Calu3 (cell line): ENCODE results near the gene IRAK1. TPM values are rescaled to one million over a fixed set of nuclear protein-coding genes. Genes with fewer than 3 reads are reported as not detected.
"Not testable (repeated sequence)": the region's sequence is repeated elsewhere in the genome, so short reads cannot be mapped to it uniquely, and the experiment has no call there.

Experiments
- BruUV-seq: library from RNA; stranded (reverse); fragments of 400-500 nt; replicated peaks from 2 replicates; lab custom pipeline; 2021; lab: Mats Ljungman, UMichigan
- CTCF ChIA-PET: fragments of 300-600 bp; sonication (Branson Sonifier 250); formaldehyde crosslinking; loops from one replicate; lab custom pipeline; 2022; ENCODE audit warnings: antibody characterized with exemption; lab: Charles Lee
- DNase-seq: peaks from one replicate; pipeline ENCODE4 v3.0.0; 2022
- H3K27ac Mint-ChIP-seq: one replicate; pipeline ENCODE4 v1.8.0; 2022; ENCODE audit warnings: mixed read lengths; ENCODE audit not compliant: unreplicated experiment
- H3K27me3 Mint-ChIP-seq: one replicate; pipeline ENCODE4 v1.8.0; 2022; ENCODE audit warnings: mixed read lengths; ENCODE audit not compliant: unreplicated experiment
- H3K36me3 Mint-ChIP-seq: one replicate; pipeline ENCODE4 v1.8.0; 2022; ENCODE audit warnings: mild to moderate bottlenecking, moderate library complexity, mixed read lengths; ENCODE audit not compliant: insufficient read depth, unreplicated experiment
- H3K4me1 Mint-ChIP-seq: one replicate; pipeline ENCODE4 v1.8.0; 2022; ENCODE audit warnings: mild to moderate bottlenecking, low read depth, mixed read lengths; ENCODE audit not compliant: unreplicated experiment
- H3K4me3 Mint-ChIP-seq: one replicate; pipeline ENCODE4 v1.8.0; 2022; ENCODE audit warnings: mild to moderate bottlenecking, low read depth, moderate library complexity, mixed read lengths; ENCODE audit not compliant: unreplicated experiment
- H3K9me3 Mint-ChIP-seq: one replicate; pipeline ENCODE4 v1.8.0; 2022; ENCODE audit warnings: low read depth, mixed read lengths; ENCODE audit not compliant: unreplicated experiment
- CTCF ChIP-seq: fragments of 200-600 bp; IDR thresholded peaks from one replicate; pipeline ENCODE4 v1.8.0; 2022; ENCODE audit warnings: antibody characterized with exemption; ENCODE audit not compliant: unreplicated experiment
- intact Hi-C: fragments of 100-400 bp; cut with micrococcal nuclease; formaldehyde crosslinking; loops from one replicate; pipeline ENCODE4 v1.10.0; 2022; ENCODE audit not compliant: unreplicated experiment
- total RNA-seq: library from RNA; stranded (reverse); gene quantifications from 2 replicates; pipeline ENCODE4 v1.2.3, GENCODE V29; 2022

IRAK1 gene
- total RNA-seq, 1 experiment from 2014 or later, result 194 TPM

DNA sequence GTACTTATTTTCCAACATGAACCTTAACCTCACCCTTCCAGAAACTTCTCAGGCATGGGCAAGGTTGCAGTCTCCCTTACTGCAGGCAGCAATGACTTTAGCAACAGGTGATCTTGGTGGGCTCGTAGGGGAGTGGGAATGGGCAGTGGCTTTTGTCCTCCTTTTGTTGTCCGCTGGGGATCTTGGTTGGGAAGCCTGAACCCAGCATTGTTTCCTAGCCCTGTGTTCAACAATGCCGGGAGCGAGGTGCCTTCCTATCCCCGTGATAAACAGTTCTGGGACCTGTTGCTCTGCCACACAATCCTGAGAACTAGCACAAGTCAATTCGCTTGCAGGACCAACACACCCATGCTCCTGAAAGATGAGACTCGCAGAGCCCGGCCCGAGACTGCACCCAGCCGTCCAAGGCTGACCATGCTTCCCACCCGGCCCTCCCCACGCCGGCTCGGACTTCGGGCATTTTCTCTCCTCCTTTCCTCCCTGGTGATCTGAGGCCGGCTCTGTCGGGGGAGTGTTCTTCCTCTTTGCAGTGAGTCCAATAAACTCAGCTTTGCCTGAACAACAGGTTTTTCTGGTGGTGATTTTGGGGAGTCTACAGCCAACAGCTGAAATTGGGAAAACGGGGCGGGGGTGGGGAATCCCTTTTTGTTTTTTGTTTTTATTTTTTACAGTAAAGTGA is 20.2 kb downstream of the IRAK1 start:
- TF ChIP-seq CTCF, result no peak
- H3K27me3 Mint-ChIP-seq, result no peaks in the 10 kb centered on the region
- no peaks in the 10 kb centered on the region for H3K9me3 Mint-ChIP-seq
- H3K4me1 Mint-ChIP-seq, result peaks cover 10% of the 10 kb centered on the region
- peaks cover 3% of the 10 kb centered on the region for H3K36me3 Mint-ChIP-seq
- no peak overlapping the region for H3K27ac Mint-ChIP-seq
- H3K4me3 Mint-ChIP-seq, result peak overlapping the region; percentile 33
- CTCF ChIA-PET, result no interaction called here
- intact Hi-C loops, result no loop called here
- no peak for DNase-seq
- no TSS peak for BruUV-seq

GRCh38 chrX:153995504-153995903 is 24.2 kb downstream of the IRAK1 start:
- no TSS peak for BruUV-seq
- TF ChIP-seq CTCF, result no peak
- Mint-ChIP-seq H3K4me1 (peaks cover 10% of the 10 kb centered on the region), H3K9me3 (peaks cover 3% of the 10 kb centered on the region), H3K27me3 (no peaks in the 10 kb centered on the region), H3K36me3 (no peaks in the 10 kb centered on the region), H3K4me3 (no peak overlapping the region), H3K27ac (no peak overlapping the region)
- DNase-seq, result no peak
- intact Hi-C loops, result no loop called here
- CTCF ChIA-PET, result no interaction called here

- H3K4me1 Mint-ChIP-seq, CTCF ChIA-PET, H3K4me3 Mint-ChIP-seq, DNase-seq, H3K27ac Mint-ChIP-seq, H3K9me3 Mint-ChIP-seq, BruUV-seq, H3K27me3 Mint-ChIP-seq, H3K36me3 Mint-ChIP-seq, intact Hi-C loops: not testable (repeated sequence)
Measured at GRCh38 chrX:153994398-153994797, 25.3 kb downstream of the IRAK1 start.

GRCh38 chrX:153993978-153994377 is 25.7 kb downstream of the IRAK1 start:
- Mint-ChIP-seq H3K27ac (no peak overlapping the region), H3K4me1 (no peaks in the 10 kb centered on the region), H3K36me3 (no peaks in the 10 kb centered on the region), H3K4me3 (no peak overlapping the region), H3K9me3 (peaks cover 3% of the 10 kb centered on the region), H3K27me3 (no peaks in the 10 kb centered on the region)
- intact Hi-C loops, result no loop called here
- BruUV-seq, result no TSS peak
- TF ChIP-seq CTCF, result no peak
- no peak for DNase-seq
- CTCF ChIA-PET, result no interaction called here

- DNase-seq, result no peak
- Mint-ChIP-seq H3K9me3 (peaks cover 3% of the 10 kb centered on the region), H3K27ac (no peak overlapping the region), H3K27me3 (no peaks in the 10 kb centered on the region), H3K4me3 (no peak overlapping the region), H3K36me3 (no peaks in the 10 kb centered on the region), H3K4me1 (no peaks in the 10 kb centered on the region)
- no TSS peak for BruUV-seq
- no peak for TF ChIP-seq CTCF
- CTCF ChIA-PET, result no interaction called here
- intact Hi-C loops, result no loop called here
Measured at GRCh38 chrX:153993079-153993478, 26.6 kb downstream of the IRAK1 start.
